Epithelial cell of esophagus (primary cell): ENCODE data around the gene SLC30A3.

ENCODE experiments used
- DNase-seq: peaks from one replicate; pipeline ENCODE4 v3.0.0; 2010; ENCODE audit warnings: low read depth
- H3K4me3 ChIP-seq: 2 replicates; pipeline ENCODE4 v1.5.1; 2011; ENCODE audit warnings: mild to moderate bottlenecking, low read length, control low read depth
- TF ChIP-seq, protein P1 (sequence below): IDR thresholded peaks from 2 replicates; pipeline ENCODE4 v1.5.1; 2011; ENCODE audit warnings: low read depth, mild to moderate bottlenecking, low read length, control low read depth, inconsistent platforms; ENCODE audit not compliant: insufficient read depth; ENCODE audit errors: missing control alignments

Gene SLC30A3

GRCh38 chr2:27233341-27233740 is 29.5 kb downstream of the SLC30A3 start:
- no peak for DNase-seq
- H3K4me3 ChIP-seq: no peak overlapping the region
- TF ChIP-seq, protein P1, sequence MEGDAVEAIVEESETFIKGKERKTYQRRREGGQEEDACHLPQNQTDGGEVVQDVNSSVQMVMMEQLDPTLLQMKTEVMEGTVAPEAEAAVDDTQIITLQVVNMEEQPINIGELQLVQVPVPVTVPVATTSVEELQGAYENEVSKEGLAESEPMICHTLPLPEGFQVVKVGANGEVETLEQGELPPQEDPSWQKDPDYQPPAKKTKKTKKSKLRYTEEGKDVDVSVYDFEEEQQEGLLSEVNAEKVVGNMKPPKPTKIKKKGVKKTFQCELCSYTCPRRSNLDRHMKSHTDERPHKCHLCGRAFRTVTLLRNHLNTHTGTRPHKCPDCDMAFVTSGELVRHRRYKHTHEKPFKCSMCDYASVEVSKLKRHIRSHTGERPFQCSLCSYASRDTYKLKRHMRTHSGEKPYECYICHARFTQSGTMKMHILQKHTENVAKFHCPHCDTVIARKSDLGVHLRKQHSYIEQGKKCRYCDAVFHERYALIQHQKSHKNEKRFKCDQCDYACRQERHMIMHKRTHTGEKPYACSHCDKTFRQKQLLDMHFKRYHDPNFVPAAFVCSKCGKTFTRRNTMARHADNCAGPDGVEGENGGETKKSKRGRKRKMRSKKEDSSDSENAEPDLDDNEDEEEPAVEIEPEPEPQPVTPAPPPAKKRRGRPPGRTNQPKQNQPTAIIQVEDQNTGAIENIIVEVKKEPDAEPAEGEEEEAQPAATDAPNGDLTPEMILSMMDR: no peak

- no peak for DNase-seq
- TF ChIP-seq, protein P1: no peak
Observed at GRCh38 chr2:27231921-27232320, 30.9 kb downstream of the SLC30A3 start.

DNA sequence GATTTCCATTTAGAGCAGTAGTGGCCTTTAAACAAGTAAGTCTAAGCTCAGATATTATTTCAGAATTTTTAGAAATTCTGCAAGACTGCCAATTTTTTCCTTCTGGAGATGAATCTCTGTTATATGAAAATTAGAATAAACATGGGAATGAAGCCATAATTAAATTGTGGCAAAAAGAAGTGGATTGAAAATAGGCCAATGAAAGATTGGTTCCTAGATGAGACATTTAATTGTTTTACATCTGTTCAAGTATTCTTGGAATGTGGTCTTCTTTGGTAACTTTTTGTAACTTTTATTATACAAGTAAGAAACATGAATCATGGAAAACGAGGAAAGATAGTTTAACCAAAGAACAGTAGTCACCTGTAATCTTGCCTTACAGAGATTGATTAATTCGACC is 35.3 kb downstream of the SLC30A3 start:
- TF ChIP-seq, protein P1: no peak
- H3K4me3 ChIP-seq: no peak overlapping the region
- DNase-seq: no peak

More at GRCh38 chr2:27231921-27232320, 30.9 kb downstream of the SLC30A3 start:
- H3K4me3 ChIP-seq: no peak overlapping the region

DNA sequence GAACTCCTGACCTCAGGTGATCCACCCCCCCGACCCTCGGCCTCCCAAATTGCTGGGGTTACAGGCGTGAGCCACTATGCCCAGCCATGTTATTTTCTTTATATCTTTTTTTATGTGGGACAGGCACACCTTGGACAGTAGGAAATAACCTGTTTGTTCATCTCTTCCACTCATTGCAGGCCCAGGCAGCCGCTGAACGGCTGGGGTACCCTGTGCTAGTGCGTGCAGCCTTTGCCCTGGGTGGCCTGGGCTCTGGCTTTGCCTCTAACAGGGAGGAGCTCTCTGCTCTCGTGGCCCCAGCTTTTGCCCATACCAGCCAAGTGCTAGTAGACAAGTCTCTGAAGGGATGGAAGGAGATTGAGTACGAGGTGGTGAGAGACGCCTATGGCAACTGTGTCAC is 37.3 kb downstream of the SLC30A3 start:
- TF ChIP-seq, protein P1: no peak
- H3K4me3 ChIP-seq: no peak overlapping the region
- DNase-seq: no peak

DNA sequence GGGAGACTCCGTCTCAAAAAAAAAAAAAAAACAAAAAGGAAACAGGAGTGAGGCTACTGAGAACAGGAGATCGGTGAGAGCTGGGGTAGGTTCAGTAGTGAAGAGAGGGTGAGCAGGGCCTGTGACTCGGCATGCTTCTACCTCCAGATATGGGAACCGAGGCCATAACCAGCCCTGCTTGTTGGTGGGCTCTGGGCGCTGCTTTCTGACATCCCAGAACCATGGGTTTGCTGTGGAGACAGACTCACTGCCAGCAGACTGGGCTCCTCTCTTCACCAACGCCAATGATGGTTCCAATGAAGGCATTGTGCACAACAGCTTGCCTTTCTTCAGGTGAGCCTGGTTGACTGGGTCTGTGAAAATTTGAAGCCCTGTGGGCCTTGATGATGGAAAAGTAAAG is 39.4 kb downstream of the SLC30A3 start:
- TF ChIP-seq, protein P1: no peak

DNA sequence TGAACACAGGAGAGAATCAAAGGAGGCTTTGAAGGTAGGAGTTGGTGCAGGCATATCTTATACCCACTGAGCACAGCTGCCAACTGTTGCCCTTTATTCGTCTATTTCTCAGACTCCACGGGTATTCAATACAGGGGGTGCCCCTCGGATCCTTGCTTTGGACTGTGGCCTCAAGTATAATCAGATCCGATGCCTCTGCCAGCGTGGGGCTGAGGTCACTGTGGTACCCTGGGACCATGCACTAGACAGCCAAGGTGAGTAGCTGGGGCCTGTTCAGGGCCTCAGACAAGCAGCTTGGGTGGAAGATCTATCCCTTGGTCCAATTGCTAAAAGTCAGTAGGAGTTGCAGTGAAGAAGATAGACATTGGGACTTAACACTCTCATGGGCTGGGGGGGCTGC is 40.4 kb downstream of the SLC30A3 start:
- no peak overlapping the region for H3K4me3 ChIP-seq
- TF ChIP-seq, protein P1: no peak
- no peak for DNase-seq

More for the DNA sequence above, 39.4 kb downstream of the SLC30A3 start:
- no peak overlapping the region for H3K4me3 ChIP-seq
- no peak for DNase-seq

GRCh38 chr2:27221166-27221565 is 41.7 kb downstream of the SLC30A3 start:
- peak; percentile 66 for DNase-seq
- TF ChIP-seq, protein P1: no peak

More at GRCh38 chr2:27221166-27221565, 41.7 kb downstream of the SLC30A3 start:
- H3K4me3 ChIP-seq: no peak overlapping the region
